Hepatocyte (in vitro differentiated cells): ENCODE results near the gene ACSL5. TPM values are rescaled to one million over a fixed set of nuclear protein-coding genes. Genes with fewer than 3 reads are reported as not detected.

Experiments used
- DNase-seq: peaks from one replicate; pipeline ENCODE4 v3.0.0-alpha.2; 2016; ENCODE audit warnings: low spot score
- H2AFZ ChIP-seq: fragments of 200-600 bp; sonication (generic); 2 replicates; pipeline ENCODE4 v1.6.0; 2016; ENCODE audit warnings: antibody characterized with exemption, mild to moderate bottlenecking
- H3K27ac ChIP-seq: fragments of 200-600 bp; sonication (generic); 2 replicates; pipeline ENCODE4 v1.5.1; 2016; ENCODE audit warnings: mild to moderate bottlenecking
- H3K27me3 ChIP-seq: fragments of 200-600 bp; sonication (generic); 2 replicates; pipeline ENCODE4 v1.6.1; 2016
- H3K36me3 ChIP-seq: fragments of 200-600 bp; sonication (generic); replicated peaks from 2 replicates; pipeline ENCODE4 v1.5.1; 2016; ENCODE audit warnings: low read depth; ENCODE audit not compliant: insufficient read depth
- H3K4me1 ChIP-seq: fragments of 200-600 bp; sonication (generic); 2 replicates; pipeline ENCODE4 v1.5.1; 2016; ENCODE audit warnings: mild to moderate bottlenecking, moderate library complexity; ENCODE audit not compliant: insufficient read depth
- H3K4me2 ChIP-seq: fragments of 200-600 bp; sonication (generic); 2 replicates; pipeline ENCODE4 v1.6.0; 2016
- H3K4me3 ChIP-seq: fragments of 200-600 bp; sonication (generic); 2 replicates; pipeline ENCODE4 v1.5.1; 2016; ENCODE audit warnings: mild to moderate bottlenecking
- H3K79me2 ChIP-seq: fragments of 200-600 bp; sonication (generic); 2 replicates; pipeline ENCODE4 v1.6.0; 2017; ENCODE audit warnings: mild to moderate bottlenecking
- H3K9me2 ChIP-seq: fragments of 200-600 bp; sonication (generic); replicated peaks from 2 replicates; pipeline ENCODE4 v1.6.0; 2017; ENCODE audit warnings: mild to moderate bottlenecking; ENCODE audit not compliant: insufficient read depth
- H3K9me3 ChIP-seq: fragments of 200-600 bp; sonication (generic); 2 replicates; pipeline ENCODE4 v1.5.1; 2016; ENCODE audit warnings: low read depth, mild to moderate bottlenecking
- H4K20me1 ChIP-seq: fragments of 200-600 bp; sonication (generic); 2 replicates; pipeline ENCODE4 v1.6.0; 2016; ENCODE audit warnings: mild to moderate bottlenecking; ENCODE audit not compliant: insufficient read depth, poor library complexity, severe bottlenecking
- CTCF ChIP-seq: fragments of 200-600 bp; sonication (generic); IDR thresholded peaks from 2 replicates; pipeline ENCODE4 v1.5.1; 2016; ENCODE audit warnings: antibody characterized with exemption, mild to moderate bottlenecking; ENCODE audit not compliant: poor library complexity
- EZH2 ChIP-seq: fragments of 200-600 bp; sonication (generic); IDR thresholded peaks from 2 replicates; pipeline ENCODE4 v1.6.1; 2016; ENCODE audit warnings: antibody characterized with exemption, mild to moderate bottlenecking, borderline replicate concordance
- EZH2phosphoT487 ChIP-seq: fragments of 200-600 bp; sonication (generic); IDR thresholded peaks from one replicate; pipeline ENCODE4 v1.6.1; 2018; ENCODE audit warnings: antibody characterized with exemption, mild to moderate bottlenecking, low read depth, moderate library complexity; ENCODE audit not compliant: unreplicated experiment, severe bottlenecking
- WGBS: methylation state at CpG from one replicate; pipeline ENCODE4 v1.1.6; 2016; ENCODE audit warnings: low lambda C conversion rate; ENCODE audit errors: missing lambda C conversion rate; 5-methylcytosine and 5-hydroxymethylcytosine counted together
- polyA plus RNA-seq: library from polyadenylated mRNA; unstranded; fragments of >200 nt; fragmentation: Nextera tagmentation; extraction: Ambion mirVana; gene quantifications from 2 replicates; pipeline ENCODE4 v1.2.1, GENCODE V29; 2016
- total RNA-seq: library from RNA; depleted of rRNA; stranded (reverse); fragments of >200 nt; gene quantifications from 2 replicates; pipeline ENCODE4 v1.2.3, GENCODE V29; 2014

Gene ACSL5
- total and polyA plus RNA-seq, 2 experiments from 2014 or later: 22.7 to 40.2 TPM

- DNase-seq: no peak
- H4K20me1 ChIP-seq: no peaks in the 10 kb centered on the region
- no peak for TF ChIP-seq EZH2
- no peak for TF ChIP-seq CTCF
- TF ChIP-seq EZH2phosphoT487: no peak
- no peak overlapping the region for H3K4me3 ChIP-seq
- H2AFZ ChIP-seq: no peak overlapping the region
- H3K36me3 ChIP-seq: no peaks in the 10 kb centered on the region
- H3K9me2 ChIP-seq: no peaks in the 10 kb centered on the region
- H3K9me3 ChIP-seq: no peaks in the 10 kb centered on the region
- H3K27me3 ChIP-seq: no peaks in the 10 kb centered on the region
- H3K27ac ChIP-seq: peak overlapping the region; percentile 63
- H3K4me1 ChIP-seq: peaks cover 16% of the 10 kb centered on the region
- no peak overlapping the region for H3K4me2 ChIP-seq
- WGBS: 78% methylated on average over 2 of the region's 2 CpGs
- no peaks in the 10 kb centered on the region for H3K79me2 ChIP-seq
Observed at GRCh38 chr10:112393827-112394226, 19.9 kb downstream of the ACSL5 start.

GRCh38 chr10:112394475-112394875 lies 20.6 kb downstream of the ACSL5 start:
- Histone ChIP-seq H3K9me2 (no peaks in the 10 kb centered on the region), H3K79me2 (no peaks in the 10 kb centered on the region), H3K36me3 (no peaks in the 10 kb centered on the region), H3K9me3 (no peaks in the 10 kb centered on the region), H2AFZ (no peak overlapping the region), H3K4me1 (peaks cover 16% of the 10 kb centered on the region), H3K4me3 (no peak overlapping the region), H3K27ac (peak overlapping the region; percentile 69), H3K27me3 (no peaks in the 10 kb centered on the region), H4K20me1 (no peaks in the 10 kb centered on the region), H3K4me2 (peak overlapping the region; percentile 43)
- TF ChIP-seq EZH2phosphoT487: no peak
- TF ChIP-seq CTCF: no peak
- no peak for TF ChIP-seq EZH2
- DNase-seq: peak; percentile 58
- WGBS: 58% methylated on average over 5 of the region's 5 CpGs

GRCh38 chr10:112395809-112396530 lies 22.1 kb downstream of the ACSL5 start:
- Histone ChIP-seq H3K27ac (peak overlapping the region; percentile 13), H3K9me2 (no peaks in the 10 kb centered on the region), H3K79me2 (no peaks in the 10 kb centered on the region), H3K4me3 (no peak overlapping the region), H4K20me1 (no peaks in the 10 kb centered on the region), H3K27me3 (no peaks in the 10 kb centered on the region), H3K4me1 (peaks cover 13% of the 10 kb centered on the region), H3K4me2 (no peak overlapping the region), H2AFZ (no peak overlapping the region), H3K36me3 (no peaks in the 10 kb centered on the region), H3K9me3 (no peaks in the 10 kb centered on the region)
- no peak for DNase-seq
- 63% methylated on average over 5 of the region's 5 CpGs for WGBS
- TF ChIP-seq CTCF: no peak
- no peak for TF ChIP-seq EZH2phosphoT487

- H3K4me1 ChIP-seq: peaks cover 16% of the 10 kb centered on the region
- H3K27me3 ChIP-seq: no peaks in the 10 kb centered on the region
- no peaks in the 10 kb centered on the region for H3K9me3 ChIP-seq
- H3K4me3 ChIP-seq: no peak overlapping the region
- TF ChIP-seq CTCF (no peak), EZH2 (no peak), EZH2phosphoT487 (no peak)
- no peak overlapping the region for H3K27ac ChIP-seq
- H2AFZ ChIP-seq: no peak overlapping the region
- no peaks in the 10 kb centered on the region for H3K36me3 ChIP-seq
- no peak overlapping the region for H3K4me2 ChIP-seq
- 86% methylated on average over 2 of the region's 2 CpGs for WGBS
- H4K20me1 ChIP-seq: no peaks in the 10 kb centered on the region
- no peaks in the 10 kb centered on the region for H3K79me2 ChIP-seq
- H3K9me2 ChIP-seq: no peaks in the 10 kb centered on the region
- DNase-seq: no peak
Observed at GRCh38 chr10:112397592-112397991, 23.7 kb downstream of the ACSL5 start.
